PC-3 (cell line): Measurements from ENCODE around the gene INCENP.

Experiments used
- EZH2 ChIP-seq: fragments of 300-600 bp; sonication (generic); IDR thresholded peaks from one replicate; pipeline ENCODE4 v1.6.1; 2017; ENCODE audit warnings: antibody characterized with exemption, mild to moderate bottlenecking, low read length; ENCODE audit not compliant: unreplicated experiment
- EZH2phosphoT487 ChIP-seq: fragments of 300-600 bp; sonication (generic); IDR thresholded peaks from 2 replicates; pipeline ENCODE4 v1.6.1; 2018; ENCODE audit warnings: mild to moderate bottlenecking, antibody characterized with exemption, low read length, borderline replicate concordance
- TF ChIP-seq, protein P1 (sequence below): fragments of 300-600 bp; sonication (generic); conservative IDR thresholded peaks from 2 replicates; pipeline ENCODE4 v1.5.1; 2017; ENCODE audit warnings: antibody characterized with exemption, low read depth, mild to moderate bottlenecking, low read length

GRCh38 chr11:62147545-62147944 is 23.7 kb downstream of the INCENP start:
- TF ChIP-seq, protein P1, sequence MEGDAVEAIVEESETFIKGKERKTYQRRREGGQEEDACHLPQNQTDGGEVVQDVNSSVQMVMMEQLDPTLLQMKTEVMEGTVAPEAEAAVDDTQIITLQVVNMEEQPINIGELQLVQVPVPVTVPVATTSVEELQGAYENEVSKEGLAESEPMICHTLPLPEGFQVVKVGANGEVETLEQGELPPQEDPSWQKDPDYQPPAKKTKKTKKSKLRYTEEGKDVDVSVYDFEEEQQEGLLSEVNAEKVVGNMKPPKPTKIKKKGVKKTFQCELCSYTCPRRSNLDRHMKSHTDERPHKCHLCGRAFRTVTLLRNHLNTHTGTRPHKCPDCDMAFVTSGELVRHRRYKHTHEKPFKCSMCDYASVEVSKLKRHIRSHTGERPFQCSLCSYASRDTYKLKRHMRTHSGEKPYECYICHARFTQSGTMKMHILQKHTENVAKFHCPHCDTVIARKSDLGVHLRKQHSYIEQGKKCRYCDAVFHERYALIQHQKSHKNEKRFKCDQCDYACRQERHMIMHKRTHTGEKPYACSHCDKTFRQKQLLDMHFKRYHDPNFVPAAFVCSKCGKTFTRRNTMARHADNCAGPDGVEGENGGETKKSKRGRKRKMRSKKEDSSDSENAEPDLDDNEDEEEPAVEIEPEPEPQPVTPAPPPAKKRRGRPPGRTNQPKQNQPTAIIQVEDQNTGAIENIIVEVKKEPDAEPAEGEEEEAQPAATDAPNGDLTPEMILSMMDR, result peak; percentile 19; the same call in 1 of the 2 replicates
- TF ChIP-seq EZH2 (no peak), EZH2phosphoT487 (no peak)
